ENCODE data around the gene HSPA2.

GRCh38 chr14:64573109-64573508, 32.6 kb downstream of the HSPA2 start:
- TF ChIP-seq, protein P1, sequence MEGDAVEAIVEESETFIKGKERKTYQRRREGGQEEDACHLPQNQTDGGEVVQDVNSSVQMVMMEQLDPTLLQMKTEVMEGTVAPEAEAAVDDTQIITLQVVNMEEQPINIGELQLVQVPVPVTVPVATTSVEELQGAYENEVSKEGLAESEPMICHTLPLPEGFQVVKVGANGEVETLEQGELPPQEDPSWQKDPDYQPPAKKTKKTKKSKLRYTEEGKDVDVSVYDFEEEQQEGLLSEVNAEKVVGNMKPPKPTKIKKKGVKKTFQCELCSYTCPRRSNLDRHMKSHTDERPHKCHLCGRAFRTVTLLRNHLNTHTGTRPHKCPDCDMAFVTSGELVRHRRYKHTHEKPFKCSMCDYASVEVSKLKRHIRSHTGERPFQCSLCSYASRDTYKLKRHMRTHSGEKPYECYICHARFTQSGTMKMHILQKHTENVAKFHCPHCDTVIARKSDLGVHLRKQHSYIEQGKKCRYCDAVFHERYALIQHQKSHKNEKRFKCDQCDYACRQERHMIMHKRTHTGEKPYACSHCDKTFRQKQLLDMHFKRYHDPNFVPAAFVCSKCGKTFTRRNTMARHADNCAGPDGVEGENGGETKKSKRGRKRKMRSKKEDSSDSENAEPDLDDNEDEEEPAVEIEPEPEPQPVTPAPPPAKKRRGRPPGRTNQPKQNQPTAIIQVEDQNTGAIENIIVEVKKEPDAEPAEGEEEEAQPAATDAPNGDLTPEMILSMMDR (IDR thresholded peaks at IDR 0.05) = no peak
- TF ChIP-seq CHD2 (IDR thresholded peaks at IDR 0.05; ENCODE audit: low read length, partially characterized antibody) = no peak
- TF ChIP-seq ZBTB33 (IDR thresholded peaks at IDR 0.05; ENCODE audit: borderline replicate concordance, low read depth) = no peak
- TF ChIP-seq FOXM1 (IDR thresholded peaks at IDR 0.05; ENCODE audit: low read depth) = no peak
- TF ChIP-seq USF1 (IDR thresholded peaks at IDR 0.05; ENCODE audit: borderline replicate concordance, low read depth) = no peak
- TF ChIP-seq EZH2phosphoT487 (IDR thresholded peaks at IDR 0.05; ENCODE audit: borderline replicate concordance, low read depth) = no peak
